Esophagus squamous epithelium (tissue), 4 donors: ENCODE results near the gene FAM184B.

Source experiments
- POLR2A ChIP-seq, 4 donors: fragments of 450-650 bp; IDR thresholded peaks; one replicate each; pipeline ENCODE4 v1.6.1; 2017; ENCODE audit warnings: antibody characterized with exemption in 4 of 4, mild to moderate bottlenecking in 4 of 4, moderate library complexity in 3 of 4
- TF ChIP-seq, protein P1 (sequence below), 6 experiments: fragments of 450-650 bp in 4 of 6; fragments of 200-600 bp in 2 of 6; sonication (generic) in 2 of 6; IDR thresholded peaks; one replicate each; pipeline ENCODE4 v1.5.1; 2016 to 2019; ENCODE audit warnings: antibody characterized with exemption in 6 of 6, mild to moderate bottlenecking in 4 of 6, moderate library complexity in 4 of 6

DNA sequence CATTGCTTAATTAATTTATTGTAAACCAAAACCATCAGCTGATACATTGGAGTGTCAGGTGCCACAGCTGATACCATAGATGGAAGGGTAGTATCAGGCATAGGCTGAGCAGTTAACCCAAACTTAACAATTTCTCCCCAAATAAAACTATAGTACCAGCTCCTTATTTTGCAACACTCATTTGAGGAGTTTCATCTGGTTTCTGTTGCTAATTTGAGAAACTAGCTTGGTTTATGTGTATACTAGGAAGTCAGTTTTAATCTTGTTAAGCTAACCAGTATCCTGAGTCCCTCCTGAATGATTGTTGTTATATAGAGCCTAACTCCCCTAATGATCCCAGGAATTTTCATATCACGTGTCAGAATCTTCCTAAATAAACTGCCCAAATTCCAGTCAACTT lies 16.4 kb upstream of the FAM184B start:
- no peak for TF ChIP-seq POLR2A (IDR thresholded peaks at IDR 0.05)
- TF ChIP-seq, protein P1, sequence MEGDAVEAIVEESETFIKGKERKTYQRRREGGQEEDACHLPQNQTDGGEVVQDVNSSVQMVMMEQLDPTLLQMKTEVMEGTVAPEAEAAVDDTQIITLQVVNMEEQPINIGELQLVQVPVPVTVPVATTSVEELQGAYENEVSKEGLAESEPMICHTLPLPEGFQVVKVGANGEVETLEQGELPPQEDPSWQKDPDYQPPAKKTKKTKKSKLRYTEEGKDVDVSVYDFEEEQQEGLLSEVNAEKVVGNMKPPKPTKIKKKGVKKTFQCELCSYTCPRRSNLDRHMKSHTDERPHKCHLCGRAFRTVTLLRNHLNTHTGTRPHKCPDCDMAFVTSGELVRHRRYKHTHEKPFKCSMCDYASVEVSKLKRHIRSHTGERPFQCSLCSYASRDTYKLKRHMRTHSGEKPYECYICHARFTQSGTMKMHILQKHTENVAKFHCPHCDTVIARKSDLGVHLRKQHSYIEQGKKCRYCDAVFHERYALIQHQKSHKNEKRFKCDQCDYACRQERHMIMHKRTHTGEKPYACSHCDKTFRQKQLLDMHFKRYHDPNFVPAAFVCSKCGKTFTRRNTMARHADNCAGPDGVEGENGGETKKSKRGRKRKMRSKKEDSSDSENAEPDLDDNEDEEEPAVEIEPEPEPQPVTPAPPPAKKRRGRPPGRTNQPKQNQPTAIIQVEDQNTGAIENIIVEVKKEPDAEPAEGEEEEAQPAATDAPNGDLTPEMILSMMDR (IDR thresholded peaks at IDR 0.05): no peak
